Gastrocnemius medialis (tissue), 4 donors: ENCODE measurements around the gene RBBP7. TPM values are rescaled to one million over a fixed set of nuclear protein-coding genes. Genes with fewer than 3 reads are reported as not detected.

Source experiments
- ATAC-seq, 2 donors: fragments of 150-250 bp; one replicate each; pipeline ENCODE4 v1.9.1; 2016
- DNase-seq, 2 donors: peaks; one replicate each; pipeline ENCODE4 v3.0.0-alpha.2; 2019
- H3K27ac ChIP-seq, 4 donors: fragments of 200-600 bp; sonication (generic); 1 replicate in 1 of 4; 2 replicates in 3 of 4; pipeline ENCODE4 v1.5.1; 2016 to 2018; ENCODE audit warnings: mild to moderate bottlenecking in 2 of 4, moderate library complexity in 1 of 4
- H3K27me3 ChIP-seq, 3 donors: fragments of 200-600 bp; sonication (generic) in 2 of 3; 1 replicate in 1 of 3; 2 replicates in 2 of 3; pipeline versions ENCODE4 v1.5.1 to v1.6.0; 2016 to 2019; ENCODE audit warnings: mild to moderate bottlenecking in 1 of 3, moderate library complexity in 1 of 3
- H3K36me3 ChIP-seq, 2 donors: fragments of 200-600 bp; sonication (generic) in 1 of 2; one replicate each; pipeline ENCODE4 v1.5.1; 2017 to 2018
- H3K4me1 ChIP-seq, 2 donors: fragments of 200-600 bp; sonication (generic) in 1 of 2; one replicate each; pipeline ENCODE4 v1.5.1; 2016 to 2017; ENCODE audit warnings: mild to moderate bottlenecking in 2 of 2
- H3K4me3 ChIP-seq, 4 donors: fragments of 200-600 bp; sonication (generic) in 3 of 4; 1 replicate in 1 of 4; 2 replicates in 3 of 4; pipeline ENCODE4 v1.5.1; 2016 to 2019; ENCODE audit warnings: mild to moderate bottlenecking in 2 of 4
- H3K9me3 ChIP-seq, 3 donors: fragments of 200-600 bp; sonication (generic) in 2 of 3; 1 replicate in 1 of 3; 2 replicates in 2 of 3; pipeline ENCODE4 v1.5.1; 2016 to 2019
- POLR2A ChIP-seq, 2 donors: fragments of 450-650 bp; IDR thresholded peaks; one replicate each; pipeline ENCODE4 v1.6.1; 2017; ENCODE audit warnings: antibody characterized with exemption in 2 of 2, mild to moderate bottlenecking in 2 of 2, moderate library complexity in 2 of 2
- in situ Hi-C, 4 donors: fragments of 200-750 bp; cut with MboI; loops; one replicate each; pipeline versions ENCODE4 v1.15.0 to v1.8.0; 2017; ENCODE audit warnings: low sequenced_read_pairs in 4 of 4
- intact Hi-C: fragments of 100-400 bp; cut with DNase I; formaldehyde crosslinking; loops from one replicate; pipeline ENCODE4 v1.15.1; 2023; ENCODE audit warnings: low total_unique reads
- total RNA-seq, 4 donors: library from RNA; depleted of rRNA; stranded (reverse); fragments of >200 nt; gene quantifications; one replicate each; pipeline versions ENCODE4 v1.1.0 to v1.2.3, GENCODE V29; 2016
- TF ChIP-seq, protein P1 (sequence below), 5 experiments: fragments of 450-650 bp in 3 of 5; fragments of 200-600 bp in 2 of 5; sonication (generic) in 2 of 5; IDR thresholded peaks in 4 of 5; conservative IDR thresholded peaks in 1 of 5; 1 replicate in 4 of 5; 2 replicates in 1 of 5; pipeline ENCODE4 v1.5.1; 2016 to 2019; ENCODE audit warnings: antibody characterized with exemption in 5 of 5, mild to moderate bottlenecking in 3 of 5, moderate library complexity in 3 of 5

Gene RBBP7
- total RNA-seq, 4 donors from 2014 or later = 95.0 to 325 (median 151) TPM

DNA sequence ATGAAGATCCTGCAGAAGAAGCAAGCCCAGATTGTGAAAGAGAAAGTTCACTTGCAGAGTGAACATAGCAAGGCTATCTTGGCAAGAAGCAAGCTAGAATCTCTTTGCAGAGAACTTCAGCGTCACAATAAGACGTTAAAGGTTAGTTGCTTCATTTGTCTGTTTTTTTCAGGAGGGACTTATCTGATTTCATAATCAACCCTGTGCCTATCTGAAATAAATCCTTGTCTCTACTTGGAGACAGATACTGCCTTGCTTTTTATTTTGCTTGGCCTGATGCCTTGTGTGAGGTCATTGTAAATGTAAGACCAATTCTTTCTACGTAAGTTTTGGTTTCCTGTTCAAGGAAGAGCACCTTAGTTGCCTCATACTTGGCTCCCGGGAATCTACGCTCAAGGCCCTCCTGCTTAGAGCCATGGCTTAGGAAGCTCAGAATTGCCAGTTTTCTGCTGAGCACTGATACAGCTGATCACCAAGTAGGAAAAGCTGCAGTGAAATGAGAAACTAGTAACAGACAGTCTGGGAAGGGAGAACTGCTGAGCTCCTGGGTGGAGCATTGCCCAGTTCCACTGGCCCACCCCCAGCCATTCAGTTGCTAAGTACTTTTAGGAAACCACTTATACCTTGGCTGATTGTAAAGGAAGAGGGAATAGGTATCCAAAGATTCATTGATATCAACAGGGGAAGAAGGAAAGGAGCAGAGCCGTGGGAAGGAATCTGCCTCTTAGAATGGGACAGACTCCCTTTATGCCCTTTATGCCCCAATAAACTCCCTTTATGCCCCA is 41.8 kb downstream of the RBBP7 start:
- Histone ChIP-seq H3K27me3 (no peaks in the 10 kb centered on the region), H3K4me1 (peaks cover 13 to 18% of the 10 kb centered on the region in 2 donors), H3K36me3 (peaks cover 2 to 28% of the 10 kb centered on the region in 2 donors), H3K27ac (peak overlapping the region; percentile 76 to 79 (median 78)), H3K9me3 (no peaks in the 10 kb centered on the region), H3K4me3 (no peak overlapping the region)
- intact Hi-C loops = loop anchor here (2.0 to 5.0 kb wide), 2 partner anchors 54 to 219 kb away; no protein-coding TSS in a partner anchor
- peak; percentile 80 to 87 for ATAC-seq
- TF ChIP-seq POLR2A (IDR thresholded peaks at IDR 0.05) = peak in 1 of 2 donors; percentile 12
- TF ChIP-seq, protein P1, sequence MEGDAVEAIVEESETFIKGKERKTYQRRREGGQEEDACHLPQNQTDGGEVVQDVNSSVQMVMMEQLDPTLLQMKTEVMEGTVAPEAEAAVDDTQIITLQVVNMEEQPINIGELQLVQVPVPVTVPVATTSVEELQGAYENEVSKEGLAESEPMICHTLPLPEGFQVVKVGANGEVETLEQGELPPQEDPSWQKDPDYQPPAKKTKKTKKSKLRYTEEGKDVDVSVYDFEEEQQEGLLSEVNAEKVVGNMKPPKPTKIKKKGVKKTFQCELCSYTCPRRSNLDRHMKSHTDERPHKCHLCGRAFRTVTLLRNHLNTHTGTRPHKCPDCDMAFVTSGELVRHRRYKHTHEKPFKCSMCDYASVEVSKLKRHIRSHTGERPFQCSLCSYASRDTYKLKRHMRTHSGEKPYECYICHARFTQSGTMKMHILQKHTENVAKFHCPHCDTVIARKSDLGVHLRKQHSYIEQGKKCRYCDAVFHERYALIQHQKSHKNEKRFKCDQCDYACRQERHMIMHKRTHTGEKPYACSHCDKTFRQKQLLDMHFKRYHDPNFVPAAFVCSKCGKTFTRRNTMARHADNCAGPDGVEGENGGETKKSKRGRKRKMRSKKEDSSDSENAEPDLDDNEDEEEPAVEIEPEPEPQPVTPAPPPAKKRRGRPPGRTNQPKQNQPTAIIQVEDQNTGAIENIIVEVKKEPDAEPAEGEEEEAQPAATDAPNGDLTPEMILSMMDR (IDR thresholded peaks at IDR 0.05 in 4 of 5, conservative IDR thresholded peaks at IDR 0.05 in 1 of 5) = no peak
- in situ Hi-C loops = loop anchor here in 1 of 4 donors (10.0 kb wide), 1 partner anchor 56 kb away; no protein-coding TSS in a partner anchor
- peak; percentile 36 to 48 for DNase-seq

DNA sequence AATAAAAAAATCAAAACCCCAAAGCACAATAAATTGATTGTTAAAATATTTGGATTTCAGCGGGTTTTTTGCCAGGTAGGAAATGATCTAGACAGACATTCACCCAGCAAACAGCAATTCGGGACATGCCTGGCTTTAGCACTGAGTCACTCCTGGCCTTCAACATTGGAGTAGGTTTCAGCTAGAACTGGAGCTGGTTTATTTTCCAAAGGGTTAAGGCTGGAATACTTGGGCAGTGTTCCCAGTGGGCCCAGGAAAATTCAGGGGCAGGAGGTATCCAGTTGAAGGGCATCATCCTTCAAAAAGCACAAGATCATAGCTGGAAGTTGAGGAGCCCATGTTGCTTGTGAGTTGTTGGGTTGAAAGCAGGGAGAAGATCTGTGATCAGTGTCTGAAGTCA is 42.9 kb downstream of the RBBP7 start:
- in situ Hi-C loops (loop anchor here in 1 of 4 donors (10.0 kb wide), 1 partner anchor 58 kb away; no protein-coding TSS in a partner anchor), intact Hi-C loops (loop anchor here (2.0 to 5.0 kb wide), 2 partner anchors 66 to 220 kb away; no protein-coding TSS in a partner anchor)
- peaks cover 0 to 35% of the 10 kb centered on the region in 2 donors for H3K36me3 ChIP-seq
- H3K9me3 ChIP-seq = no peaks in the 10 kb centered on the region
- H3K4me1 ChIP-seq = peaks cover 13 to 18% of the 10 kb centered on the region in 2 donors
- H3K27me3 ChIP-seq = no peaks in the 10 kb centered on the region
- TF ChIP-seq POLR2A (IDR thresholded peaks at IDR 0.05) = no peak
- TF ChIP-seq, protein P1 (IDR thresholded peaks at IDR 0.05 in 4 of 5, conservative IDR thresholded peaks at IDR 0.05 in 1 of 5) = no peak
- ATAC-seq (no peak), DNase-seq (no peak)
- peak overlapping the region; percentile 76 to 79 (median 78) for H3K27ac ChIP-seq
- no peak overlapping the region for H3K4me3 ChIP-seq

DNA sequence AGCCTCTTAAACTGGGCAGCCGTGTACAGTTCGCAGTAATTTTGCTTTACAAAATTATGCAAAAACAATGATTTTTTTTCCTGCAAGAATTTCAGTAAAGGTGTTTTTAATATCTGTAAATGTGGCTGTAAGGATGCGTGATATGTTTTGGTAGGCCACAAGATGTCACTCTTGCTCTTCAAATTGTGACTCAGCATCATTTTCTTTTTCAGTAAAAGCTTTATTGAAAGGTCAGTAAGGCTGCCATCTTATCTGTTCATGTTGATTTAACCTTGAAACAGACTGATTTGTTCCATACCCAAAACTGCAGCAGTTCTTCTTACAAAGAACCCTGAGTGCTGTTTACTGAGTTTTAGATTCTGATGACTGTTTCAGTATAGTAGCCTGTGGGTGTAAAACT is 44.0 kb downstream of the RBBP7 start:
- Histone ChIP-seq H3K27me3 (no peaks in the 10 kb centered on the region), H3K27ac (peak overlapping the region in 3 of 4 donors; percentile 76 to 78 (median 78)), H3K36me3 (peaks cover 0 to 27% of the 10 kb centered on the region in 2 donors), H3K9me3 (no peaks in the 10 kb centered on the region), H3K4me3 (no peak overlapping the region), H3K4me1 (peaks cover 13 to 18% of the 10 kb centered on the region in 2 donors)
- in situ Hi-C loops = loop anchor here in 1 of 4 donors (10.0 kb wide), 1 partner anchor 59 kb away; no protein-coding TSS in a partner anchor
- DNase-seq (no peak), ATAC-seq (peak in 1 of 2 donors; percentile 38)
- TF ChIP-seq POLR2A (IDR thresholded peaks at IDR 0.05) = no peak
- TF ChIP-seq, protein P1 (IDR thresholded peaks at IDR 0.05 in 4 of 5, conservative IDR thresholded peaks at IDR 0.05 in 1 of 5) = peak; percentile 30 to 59 (median 56)
- intact Hi-C loops = loop anchor here (2.0 to 5.0 kb wide), 2 partner anchors 67 to 221 kb away; no protein-coding TSS in a partner anchor

DNA sequence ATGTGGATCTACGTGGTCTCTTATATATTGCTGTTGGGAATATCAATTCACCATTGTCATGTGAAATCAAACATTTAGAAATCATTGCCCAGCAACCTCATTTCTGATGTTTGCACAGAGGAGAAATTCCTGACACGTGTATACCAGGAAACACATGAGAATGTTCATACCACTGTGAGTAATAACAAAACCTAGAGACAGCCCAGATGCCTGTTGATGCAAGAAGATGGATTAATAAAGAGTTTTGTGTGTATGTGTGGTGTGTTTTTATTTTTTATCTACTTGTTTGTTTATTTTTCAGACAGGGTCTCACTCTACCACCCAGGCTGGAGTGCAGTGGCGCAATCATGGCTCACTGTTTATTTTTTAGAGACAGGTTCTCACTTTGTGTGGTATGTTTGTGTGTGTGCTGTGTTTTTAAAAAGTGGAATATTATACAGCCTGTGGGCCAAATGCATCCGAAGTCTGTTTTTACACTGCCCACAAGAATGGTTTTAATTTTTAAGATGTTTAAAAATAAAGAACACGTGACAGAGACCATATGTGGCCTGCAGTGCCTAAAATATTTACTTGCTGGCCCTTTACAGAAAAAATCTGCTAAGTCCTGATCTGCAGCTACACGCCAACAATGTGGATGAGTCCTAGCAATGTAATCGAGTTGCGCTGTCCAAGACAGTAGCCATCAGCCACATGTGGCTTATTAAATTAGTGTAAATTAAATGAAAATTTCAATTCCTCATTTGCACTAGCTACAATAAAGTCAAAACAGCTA is 44.7 kb downstream of the RBBP7 start:
- Histone ChIP-seq H3K36me3 (peaks cover 0 to 27% of the 10 kb centered on the region in 2 donors), H3K27me3 (no peaks in the 10 kb centered on the region), H3K4me3 (no peak overlapping the region), H3K9me3 (no peaks in the 10 kb centered on the region), H3K27ac (peak overlapping the region in 1 of 4 donors; percentile 8), H3K4me1 (peaks cover 13 to 18% of the 10 kb centered on the region in 2 donors)
- TF ChIP-seq, protein P1 (IDR thresholded peaks at IDR 0.05 in 4 of 5, conservative IDR thresholded peaks at IDR 0.05 in 1 of 5) = no peak
- TF ChIP-seq POLR2A (IDR thresholded peaks at IDR 0.05) = no peak
- DNase-seq (no peak), ATAC-seq (no peak)
- in situ Hi-C loops (loop anchor here in 1 of 4 donors (10.0 kb wide), 1 partner anchor 59 kb away; no protein-coding TSS in a partner anchor), intact Hi-C loops (loop anchor here (2.0 to 5.0 kb wide), 2 partner anchors 67 to 222 kb away; no protein-coding TSS in a partner anchor)
